GM12875 (cell line): ENCODE data around the gene DGKQ.

Source experiments
- H3K4me3 ChIP-seq: one replicate; pipeline ENCODE4 v1.5.1; 2011; ENCODE audit warnings: low read depth, low read length, control low read depth
- CTCF ChIP-seq: IDR thresholded peaks from 2 replicates; pipeline ENCODE4 v1.5.1; 2011; ENCODE audit warnings: low read depth, mild to moderate bottlenecking, control low read depth, inconsistent platforms, low read length, moderate library complexity, borderline replicate concordance; ENCODE audit not compliant: insufficient read depth

The DGKQ gene

GRCh38 chr4:952881-953573 is 20.3 kb downstream of the DGKQ start:
- no peak for TF ChIP-seq CTCF
- H3K4me3 ChIP-seq: no peak overlapping the region

GRCh38 chr4:951594-952468 is 21.5 kb downstream of the DGKQ start:
- no peak overlapping the region for H3K4me3 ChIP-seq
- TF ChIP-seq CTCF: no peak

GRCh38 chr4:951186-951585 is 22.2 kb downstream of the DGKQ start:
- no peak for TF ChIP-seq CTCF
- H3K4me3 ChIP-seq: no peak overlapping the region

GRCh38 chr4:950136-951020 is 23.0 kb downstream of the DGKQ start:
- no peak overlapping the region for H3K4me3 ChIP-seq
- TF ChIP-seq CTCF: no peak

- TF ChIP-seq CTCF: no peak
- H3K4me3 ChIP-seq: no peak overlapping the region
Measured at GRCh38 chr4:949656-950055, 23.7 kb downstream of the DGKQ start.

- TF ChIP-seq CTCF: no peak
- H3K4me3 ChIP-seq: no peak overlapping the region
Measured at GRCh38 chr4:948936-949300, 24.5 kb downstream of the DGKQ start.
